ENCODE results near the gene ANTXR2.

GRCh38 chr4:79987401-79987800 is 85.6 kb downstream of the ANTXR2 start:
- TF ChIP-seq CTCF (conservative IDR thresholded peaks at IDR 0.05; ENCODE audit: low read length) (no peak), EZH2phosphoT487 (IDR thresholded peaks at IDR 0.05; ENCODE audit: borderline replicate concordance, low read depth, low read length) (no peak)
